H1 (cell line): ENCODE results near the gene ACOD1.
A peak's percentile ranks its signal among the peaks of the same experiment; 100 is the strongest.

Experiments
- EZH2 ChIP-seq: fragments of 200-600 bp; sonication (generic); IDR thresholded peaks from 2 replicates; pipeline ENCODE4 v1.7.1; 2012; ENCODE audit warnings: low read depth, mild to moderate bottlenecking, moderate library complexity, low read length, inconsistent platforms; ENCODE audit not compliant: severe bottlenecking
- POLR2A ChIP-seq, 2 experiments: IDR thresholded peaks; 1 replicate in 1 of 2; 2 replicates in 1 of 2; pipeline ENCODE4 v1.6.1; 2011; ENCODE audit warnings: low read depth in 2 of 2, low read length in 2 of 2, mild to moderate bottlenecking in 2 of 2; ENCODE audit errors: control extremely low read depth in 1 of 2
- TF ChIP-seq, protein P1 (sequence below), 3 experiments: IDR thresholded peaks; 1 replicate in 2 of 3; 2 replicates in 1 of 3; pipeline versions ENCODE4 v1.5.1 to v1.6.1; 2011; ENCODE audit warnings: low read length in 3 of 3, mild to moderate bottlenecking in 3 of 3, inconsistent platforms in 2 of 3, low read depth in 1 of 3, moderate library complexity in 1 of 3; ENCODE audit not compliant: insufficient read depth in 1 of 3; ENCODE audit errors: control extremely low read depth in 1 of 3

DNA sequence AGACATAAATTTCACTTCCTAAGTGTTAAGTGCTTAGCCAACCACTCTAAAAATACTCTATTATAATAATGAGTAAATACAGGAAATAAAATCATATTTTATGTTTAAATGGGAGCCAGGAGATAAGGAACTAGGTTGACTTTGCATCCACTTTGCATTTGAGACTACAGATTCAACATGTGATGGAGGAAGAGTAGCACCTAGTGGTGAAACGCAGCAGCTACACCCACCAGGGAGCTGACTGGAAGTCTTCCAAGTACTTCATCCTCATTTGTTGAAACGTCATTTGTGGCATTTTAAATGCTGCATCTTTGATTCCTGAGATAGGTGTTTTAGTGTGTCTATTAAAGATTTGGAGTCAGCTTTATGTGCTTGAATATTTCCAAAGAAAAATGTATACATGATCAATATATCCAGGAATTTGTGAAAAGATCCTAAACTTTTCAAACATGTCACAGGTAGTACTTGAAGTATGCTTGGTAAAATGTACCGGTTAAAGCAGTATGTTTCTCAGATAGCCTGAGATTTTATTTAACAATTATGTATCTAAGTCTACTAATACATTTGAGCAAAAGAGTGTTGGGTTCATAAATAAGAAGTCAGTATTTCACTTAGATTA, 44.7 kb upstream of the ACOD1 start:
- TF ChIP-seq, protein P1, sequence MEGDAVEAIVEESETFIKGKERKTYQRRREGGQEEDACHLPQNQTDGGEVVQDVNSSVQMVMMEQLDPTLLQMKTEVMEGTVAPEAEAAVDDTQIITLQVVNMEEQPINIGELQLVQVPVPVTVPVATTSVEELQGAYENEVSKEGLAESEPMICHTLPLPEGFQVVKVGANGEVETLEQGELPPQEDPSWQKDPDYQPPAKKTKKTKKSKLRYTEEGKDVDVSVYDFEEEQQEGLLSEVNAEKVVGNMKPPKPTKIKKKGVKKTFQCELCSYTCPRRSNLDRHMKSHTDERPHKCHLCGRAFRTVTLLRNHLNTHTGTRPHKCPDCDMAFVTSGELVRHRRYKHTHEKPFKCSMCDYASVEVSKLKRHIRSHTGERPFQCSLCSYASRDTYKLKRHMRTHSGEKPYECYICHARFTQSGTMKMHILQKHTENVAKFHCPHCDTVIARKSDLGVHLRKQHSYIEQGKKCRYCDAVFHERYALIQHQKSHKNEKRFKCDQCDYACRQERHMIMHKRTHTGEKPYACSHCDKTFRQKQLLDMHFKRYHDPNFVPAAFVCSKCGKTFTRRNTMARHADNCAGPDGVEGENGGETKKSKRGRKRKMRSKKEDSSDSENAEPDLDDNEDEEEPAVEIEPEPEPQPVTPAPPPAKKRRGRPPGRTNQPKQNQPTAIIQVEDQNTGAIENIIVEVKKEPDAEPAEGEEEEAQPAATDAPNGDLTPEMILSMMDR (IDR thresholded peaks at IDR 0.05; ENCODE audit: control extremely low read depth in 1 of 3, insufficient read depth in 1 of 3, low read depth in 1 of 3, low read length in 3 of 3): peak; percentile 75 to 99 (median 82)
- no peak for TF ChIP-seq EZH2
- TF ChIP-seq POLR2A (IDR thresholded peaks at IDR 0.05; ENCODE audit: control extremely low read depth in 1 of 2, low read depth in 2 of 2, low read length in 2 of 2): no peak
